Parathyroid adenoma (tissue), 2 donors: ENCODE measurements around the gene OLIG1.

Source experiments
- H2AFZ ChIP-seq: fragments of 300-600 bp; sonication (generic); one replicate; pipeline ENCODE4 v1.7.0; 2017; ENCODE audit warnings: antibody characterized with exemption, mild to moderate bottlenecking
- H3K27ac ChIP-seq: fragments of 300-600 bp; sonication (generic); one replicate; pipeline ENCODE4 v1.7.0; 2017
- H3K27me3 ChIP-seq: fragments of 300-600 bp; sonication (generic); one replicate; pipeline ENCODE4 v1.7.0; 2017; ENCODE audit warnings: low read length; ENCODE audit not compliant: control insufficient read depth, insufficient read depth
- H3K36me3 ChIP-seq: fragments of 300-600 bp; sonication (generic); one replicate; pipeline ENCODE4 v1.7.0; 2017; ENCODE audit warnings: low read length; ENCODE audit not compliant: control insufficient read depth, insufficient read depth
- H3K4me1 ChIP-seq: fragments of 300-600 bp; sonication (generic); one replicate; pipeline ENCODE4 v1.7.0; 2017; ENCODE audit warnings: control low read depth
- H3K4me2 ChIP-seq: fragments of 300-600 bp; sonication (generic); one replicate; pipeline ENCODE4 v1.7.0; 2017; ENCODE audit warnings: low read length
- H3K4me3 ChIP-seq: fragments of 300-600 bp; sonication (generic); one replicate; pipeline ENCODE4 v1.7.0; 2017; ENCODE audit warnings: low read depth, low read length
- H3K79me2 ChIP-seq: fragments of 300-600 bp; sonication (generic); one replicate; pipeline ENCODE4 v1.7.0; 2017; ENCODE audit warnings: control low read depth
- H3K9ac ChIP-seq: fragments of 300-600 bp; sonication (generic); one replicate; pipeline ENCODE4 v1.7.0; 2017; ENCODE audit warnings: mild to moderate bottlenecking
- H3K9me3 ChIP-seq: fragments of 300-600 bp; sonication (generic); one replicate; pipeline ENCODE4 v1.7.0; 2017; ENCODE audit warnings: low read length; ENCODE audit not compliant: control insufficient read depth
- CTCF ChIP-seq: fragments of 300-600 bp; sonication (generic); IDR thresholded peaks from one replicate; pipeline ENCODE4 v1.7.0; 2017; ENCODE audit warnings: antibody characterized with exemption, mild to moderate bottlenecking
- donor health status: primary hyperparathyroidism.

Gene OLIG1

DNA sequence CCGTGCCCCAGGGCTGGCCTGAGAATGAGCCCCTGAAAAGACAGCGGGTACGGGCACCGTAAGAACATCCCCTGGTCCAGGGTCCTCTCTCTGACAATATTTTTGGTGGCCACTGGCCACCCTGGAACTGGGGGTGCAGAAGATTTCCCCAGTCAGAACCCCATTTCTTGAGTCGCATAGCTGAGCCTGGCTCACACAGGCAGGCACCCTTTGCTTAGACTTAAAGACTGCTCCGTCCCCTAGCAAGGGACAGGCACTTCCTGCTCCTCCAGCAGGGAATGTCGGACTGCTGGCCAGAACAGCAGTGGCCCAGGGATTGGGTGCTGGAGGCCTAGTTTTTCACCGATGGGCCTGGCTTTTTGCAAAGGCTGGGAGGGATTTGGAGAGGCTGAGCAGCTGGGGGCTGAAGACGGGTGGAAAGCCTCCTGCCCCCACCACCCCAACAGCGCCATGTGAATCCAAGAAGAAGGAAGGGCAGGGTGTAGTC lies 39.9 kb upstream of the OLIG1 start:
- Histone ChIP-seq H2AFZ (no peak overlapping the region), H3K79me2 (no peaks in the 10 kb centered on the region), H3K4me3 (no peak overlapping the region), H3K27ac (no peak overlapping the region), H3K4me1 (no peaks in the 10 kb centered on the region), H3K27me3 (peaks cover 7% of the 10 kb centered on the region), H3K36me3 (no peaks in the 10 kb centered on the region), H3K4me2 (no peak overlapping the region), H3K9me3 (no peaks in the 10 kb centered on the region), H3K9ac (no peak overlapping the region)
- TF ChIP-seq CTCF: no peak

DNA sequence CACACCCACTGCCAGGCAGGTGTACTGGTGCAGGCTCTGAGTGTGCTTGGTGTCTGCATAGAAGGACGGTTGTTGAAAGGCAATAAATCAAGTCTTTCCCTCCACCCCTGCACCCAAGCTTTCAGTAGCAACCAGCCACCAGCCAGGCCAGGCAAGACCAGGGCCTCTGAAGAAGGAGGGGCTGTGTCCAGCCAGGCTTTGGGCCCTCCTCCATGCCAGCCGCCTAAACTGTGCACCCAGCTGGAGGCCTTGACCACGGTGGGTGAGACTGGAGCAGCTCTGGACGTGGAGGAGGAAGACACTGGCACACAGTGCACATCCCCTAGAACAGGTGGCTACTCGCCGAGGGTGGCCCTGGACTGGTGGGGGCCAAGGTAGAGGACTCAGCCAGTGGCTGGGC lies 39.3 kb upstream of the OLIG1 start:
- H3K27me3 ChIP-seq: peaks cover 7% of the 10 kb centered on the region
- H3K4me3 ChIP-seq: no peak overlapping the region
- H3K27ac ChIP-seq: no peak overlapping the region
- no peak overlapping the region for H2AFZ ChIP-seq
- no peaks in the 10 kb centered on the region for H3K4me1 ChIP-seq
- TF ChIP-seq CTCF: no peak
- H3K36me3 ChIP-seq: no peaks in the 10 kb centered on the region
- no peaks in the 10 kb centered on the region for H3K79me2 ChIP-seq
- no peak overlapping the region for H3K4me2 ChIP-seq
- no peaks in the 10 kb centered on the region for H3K9me3 ChIP-seq
- no peak overlapping the region for H3K9ac ChIP-seq

DNA sequence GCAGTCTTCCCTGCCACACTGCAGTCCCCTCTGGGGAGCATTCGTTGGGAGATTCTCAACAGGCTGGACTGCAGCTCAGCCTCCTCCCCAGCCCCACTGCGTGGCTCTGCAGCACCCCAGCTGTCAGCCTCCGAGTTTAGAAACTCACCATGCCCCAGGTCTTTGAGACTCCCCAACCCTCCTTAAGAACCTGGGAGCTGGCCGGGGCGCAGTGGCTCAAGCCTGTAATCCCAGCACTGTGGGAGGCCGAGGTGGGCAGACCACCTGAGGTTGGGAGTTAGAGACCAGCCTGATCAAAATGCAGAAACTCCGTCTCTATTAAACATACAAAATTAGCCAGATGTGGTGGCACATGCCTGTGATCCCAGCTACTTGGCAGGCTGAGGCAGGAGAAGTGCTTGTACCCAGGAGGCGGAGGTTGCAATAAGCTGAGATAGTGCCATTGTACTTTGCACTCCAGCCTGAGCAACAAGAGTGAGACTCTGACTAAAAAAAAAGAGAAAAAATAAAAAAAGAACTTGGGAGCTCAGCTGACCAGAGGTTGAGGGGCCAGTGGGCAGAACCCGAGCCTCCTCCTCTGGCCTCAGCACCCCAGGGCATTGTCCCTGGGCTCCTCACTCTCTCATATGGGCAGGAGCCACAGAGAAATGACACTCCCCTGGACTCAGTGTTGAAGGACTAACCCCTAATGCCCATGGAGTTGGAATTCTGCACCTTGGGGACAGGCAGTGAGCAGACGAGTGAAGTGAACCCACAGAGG lies 38.6 kb upstream of the OLIG1 start:
- Histone ChIP-seq H3K79me2 (no peaks in the 10 kb centered on the region), H3K27me3 (peaks cover 7% of the 10 kb centered on the region), H3K4me3 (no peak overlapping the region), H3K4me1 (no peaks in the 10 kb centered on the region), H3K36me3 (no peaks in the 10 kb centered on the region), H3K9ac (no peak overlapping the region), H3K4me2 (no peak overlapping the region), H3K9me3 (no peaks in the 10 kb centered on the region), H2AFZ (no peak overlapping the region), H3K27ac (no peak overlapping the region)
- no peak for TF ChIP-seq CTCF

DNA sequence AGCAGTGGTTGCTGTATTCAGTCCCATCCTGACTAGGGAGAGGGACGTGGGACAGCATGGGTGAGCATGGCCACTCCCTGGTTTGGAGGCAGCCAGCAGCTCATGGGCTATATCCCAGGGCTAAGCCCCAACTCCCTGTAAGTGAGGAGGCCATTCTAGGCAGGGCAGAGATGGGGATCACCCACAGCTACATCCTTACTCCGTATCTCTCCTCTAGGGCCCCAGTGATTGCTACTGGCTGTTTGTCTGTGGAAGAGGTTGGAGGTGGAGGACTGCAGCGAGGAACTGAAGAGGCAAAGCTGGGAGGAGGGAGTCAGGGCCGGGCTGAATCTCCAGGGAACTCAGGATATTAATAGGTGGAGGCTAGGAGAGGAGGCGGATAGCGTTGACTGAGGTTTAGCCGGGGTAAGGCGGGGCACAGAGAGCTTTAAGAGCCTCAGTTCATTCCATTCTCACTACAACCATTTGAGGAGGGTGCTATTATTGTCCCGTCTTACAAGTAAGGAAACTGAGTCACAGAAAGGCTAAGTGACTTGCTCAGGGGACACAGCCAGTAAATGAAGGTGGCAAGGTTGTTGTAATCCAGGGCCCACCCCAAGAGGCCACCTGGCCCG lies 37.4 kb upstream of the OLIG1 start:
- Histone ChIP-seq H2AFZ (no peak overlapping the region), H3K4me3 (no peak overlapping the region), H3K36me3 (no peaks in the 10 kb centered on the region), H3K9me3 (no peaks in the 10 kb centered on the region), H3K4me1 (no peaks in the 10 kb centered on the region), H3K27me3 (peaks cover 7% of the 10 kb centered on the region), H3K9ac (no peak overlapping the region), H3K27ac (no peak overlapping the region), H3K4me2 (no peak overlapping the region), H3K79me2 (no peaks in the 10 kb centered on the region)
- no peak for TF ChIP-seq CTCF
